ENCODE data around the gene RPS6KA5.

RPS6KA5 gene

DNA sequence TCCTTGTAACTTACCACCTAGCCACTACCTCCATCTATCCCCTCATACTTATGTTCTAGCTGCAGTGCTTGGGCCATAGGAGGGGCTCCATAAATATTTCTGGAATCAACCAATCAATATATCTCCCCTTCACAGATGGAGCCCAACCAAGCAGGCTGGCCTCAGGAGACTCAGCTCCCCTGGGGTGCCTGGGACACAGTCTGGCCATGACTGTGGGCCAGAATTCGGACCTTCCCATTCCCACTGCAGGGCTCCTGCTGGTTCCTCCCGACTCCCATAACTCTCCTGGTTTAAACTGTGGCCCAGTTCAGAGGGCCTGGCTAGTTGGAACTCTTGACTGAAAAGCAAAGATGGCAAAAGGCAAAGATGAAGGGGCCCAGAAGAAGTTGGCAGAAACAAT lies 257.2 kb downstream of the RPS6KA5 start:
- no peak for DNase-seq

DNA sequence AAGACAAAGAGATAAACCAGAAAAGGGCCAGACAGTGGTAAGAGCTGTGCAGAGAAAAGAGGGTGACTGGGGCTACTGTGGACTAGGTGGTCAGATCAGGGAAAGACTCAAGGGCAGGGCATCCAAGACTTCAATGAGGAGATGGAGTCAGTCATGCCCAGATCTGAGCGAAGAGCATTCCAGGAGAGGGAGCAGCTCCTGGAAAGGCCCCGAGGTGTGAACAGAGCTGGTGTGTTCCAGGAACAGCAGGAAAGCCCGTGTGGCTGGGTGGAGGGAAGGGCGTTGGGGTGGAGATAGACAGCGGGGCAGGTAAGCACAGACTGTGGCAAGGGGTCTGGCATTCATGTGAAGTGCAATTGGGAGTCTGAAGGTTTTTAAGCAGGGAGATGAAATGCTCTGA lies 261.0 kb downstream of the RPS6KA5 start:
- DNase-seq, result no peak

DNA sequence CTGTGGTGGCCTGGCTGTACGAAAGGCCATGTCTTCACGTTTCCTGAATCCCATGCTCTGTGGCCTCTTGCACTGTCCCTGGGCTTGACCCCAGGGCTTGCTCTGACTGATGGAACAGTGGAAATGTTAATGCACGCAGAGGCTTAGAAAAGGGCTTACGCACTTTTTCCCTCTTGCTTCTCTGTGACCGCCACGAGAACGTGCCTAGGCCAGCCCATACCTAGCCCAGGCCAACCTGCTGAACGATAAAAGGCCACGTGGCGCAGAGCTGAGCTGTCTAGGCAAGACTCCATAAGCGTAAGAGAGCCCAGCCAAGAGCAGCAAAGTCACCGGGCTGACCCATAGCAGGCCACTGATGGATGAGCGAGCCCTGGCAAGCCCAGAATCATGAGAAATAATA lies 262.5 kb downstream of the RPS6KA5 start:
- DNase-seq, result no peak

Data from activated gamma-delta T cell (primary cell).